GM12873 (cell line): ENCODE measurements around the gene ZCCHC17.

Experiments
- TF ChIP-seq, protein P1 (sequence below): IDR thresholded peaks from 2 replicates; pipeline ENCODE4 v1.5.1; 2012; ENCODE audit warnings: low read depth, mild to moderate bottlenecking, moderate library complexity, low read length, control low read depth; ENCODE audit not compliant: insufficient read depth; ENCODE audit errors: missing control alignments

ZCCHC17 gene

DNA sequence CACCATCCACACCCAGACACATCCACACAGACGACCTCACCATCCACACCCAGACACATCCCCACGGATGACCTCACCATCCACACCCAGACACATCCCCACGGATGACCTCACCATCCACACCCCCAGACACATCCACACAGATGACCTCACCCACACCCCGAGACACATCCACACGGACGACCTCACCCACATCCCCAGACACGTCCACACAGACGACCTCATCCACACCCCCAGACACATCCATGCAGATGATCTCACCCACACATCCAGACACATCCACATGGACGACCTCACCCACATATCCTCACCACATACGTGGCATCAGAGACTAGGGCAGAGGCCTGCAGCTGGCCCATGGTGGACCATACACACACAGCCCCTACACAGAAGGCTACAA is 90.8 kb downstream of the ZCCHC17 start:
- TF ChIP-seq, protein P1, sequence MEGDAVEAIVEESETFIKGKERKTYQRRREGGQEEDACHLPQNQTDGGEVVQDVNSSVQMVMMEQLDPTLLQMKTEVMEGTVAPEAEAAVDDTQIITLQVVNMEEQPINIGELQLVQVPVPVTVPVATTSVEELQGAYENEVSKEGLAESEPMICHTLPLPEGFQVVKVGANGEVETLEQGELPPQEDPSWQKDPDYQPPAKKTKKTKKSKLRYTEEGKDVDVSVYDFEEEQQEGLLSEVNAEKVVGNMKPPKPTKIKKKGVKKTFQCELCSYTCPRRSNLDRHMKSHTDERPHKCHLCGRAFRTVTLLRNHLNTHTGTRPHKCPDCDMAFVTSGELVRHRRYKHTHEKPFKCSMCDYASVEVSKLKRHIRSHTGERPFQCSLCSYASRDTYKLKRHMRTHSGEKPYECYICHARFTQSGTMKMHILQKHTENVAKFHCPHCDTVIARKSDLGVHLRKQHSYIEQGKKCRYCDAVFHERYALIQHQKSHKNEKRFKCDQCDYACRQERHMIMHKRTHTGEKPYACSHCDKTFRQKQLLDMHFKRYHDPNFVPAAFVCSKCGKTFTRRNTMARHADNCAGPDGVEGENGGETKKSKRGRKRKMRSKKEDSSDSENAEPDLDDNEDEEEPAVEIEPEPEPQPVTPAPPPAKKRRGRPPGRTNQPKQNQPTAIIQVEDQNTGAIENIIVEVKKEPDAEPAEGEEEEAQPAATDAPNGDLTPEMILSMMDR, result no peak

GRCh38 chr1:31389616-31390015 is 92.8 kb downstream of the ZCCHC17 start:
- TF ChIP-seq, protein P1, result no peak

DNA sequence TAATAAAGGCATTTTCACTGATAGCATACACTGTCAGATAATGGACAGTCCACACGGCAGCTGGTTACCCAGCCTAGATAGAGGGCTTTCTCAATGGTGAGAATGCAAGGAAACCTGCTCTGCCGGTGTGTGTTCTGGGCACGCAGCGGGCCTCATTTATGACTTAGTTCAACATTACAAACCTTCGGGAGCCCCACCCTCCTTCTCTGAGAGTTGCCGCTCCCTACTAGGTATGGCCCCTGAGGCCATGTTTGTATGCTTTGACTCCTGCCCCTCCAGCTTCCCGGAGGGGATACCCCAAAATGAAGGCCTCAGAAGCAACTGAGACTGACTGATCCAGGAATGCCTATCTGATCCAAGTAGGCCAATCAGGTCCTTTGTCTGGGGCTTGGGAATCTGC is 93.2 kb downstream of the ZCCHC17 start:
- TF ChIP-seq, protein P1, result no peak

- TF ChIP-seq, protein P1, result no peak
Observed at GRCh38 chr1:31393463-31393862, 96.6 kb downstream of the ZCCHC17 start.

DNA sequence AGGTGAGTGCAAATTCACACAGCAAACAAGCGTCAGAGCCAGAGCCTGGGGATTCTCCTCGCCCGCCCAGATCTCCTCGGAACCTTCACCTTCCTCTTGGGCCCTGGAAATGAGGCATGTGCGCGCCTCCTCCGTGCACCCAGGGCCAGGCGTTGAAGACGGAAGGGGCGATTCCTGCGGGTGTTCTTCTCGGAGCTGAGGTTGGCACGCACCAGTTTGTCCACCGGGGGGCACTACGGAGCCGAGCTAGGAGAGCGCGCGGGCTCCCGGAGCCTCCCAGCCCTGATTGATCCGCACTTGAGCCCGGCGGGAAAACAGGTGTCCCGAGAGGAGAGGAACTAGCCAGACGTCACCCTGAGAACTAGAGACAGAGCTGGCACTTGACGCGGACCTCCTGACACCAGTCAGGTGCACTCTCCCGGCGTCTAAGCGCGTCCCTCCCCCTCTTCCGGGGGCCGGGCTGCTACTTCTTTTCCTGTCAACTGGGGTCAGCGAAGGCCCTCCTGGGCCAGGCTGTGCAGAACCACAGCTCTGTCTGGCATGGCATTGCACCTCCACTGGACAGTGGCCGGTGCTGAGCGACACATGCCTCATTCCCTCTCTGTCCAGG is 97.9 kb downstream of the ZCCHC17 start:
- TF ChIP-seq, protein P1, result peak; percentile 87

- TF ChIP-seq, protein P1, result peak; percentile 51
Observed at GRCh38 chr1:31396633-31397351, 100.0 kb downstream of the ZCCHC17 start.

DNA sequence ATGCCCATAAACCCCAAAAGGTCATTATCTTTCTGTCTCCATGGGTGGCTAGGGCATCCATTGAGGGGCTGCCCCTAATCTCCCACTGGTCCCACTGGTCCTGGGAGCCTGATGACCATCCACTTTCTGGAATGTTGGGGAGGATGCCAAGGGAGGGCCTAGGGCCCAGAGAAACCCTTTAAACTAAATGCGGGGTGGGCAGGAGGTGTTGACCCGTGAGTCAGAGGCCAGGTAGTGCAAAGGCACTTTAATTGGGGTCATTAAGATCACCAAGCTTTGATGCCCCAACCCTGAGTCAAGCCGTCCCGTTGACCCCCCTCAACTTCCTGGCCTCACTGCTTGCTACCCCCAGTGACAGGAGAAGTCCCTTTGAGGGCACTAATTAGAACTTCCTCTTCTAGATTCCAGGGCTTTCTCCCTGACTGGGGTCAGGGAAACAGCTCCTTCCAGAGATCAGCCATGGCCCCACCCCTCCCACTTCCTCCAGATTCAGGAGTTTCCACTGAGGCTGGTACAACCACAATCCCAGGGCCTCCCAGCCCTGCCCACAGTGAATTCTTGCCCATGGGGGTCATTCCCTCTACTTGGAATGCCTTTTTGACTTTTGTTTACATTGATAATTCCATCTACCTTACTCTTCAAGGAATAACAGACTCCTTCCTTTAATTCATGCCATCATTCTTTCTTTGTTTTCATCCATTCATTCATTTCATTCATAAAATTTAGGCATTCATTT is 100.7 kb downstream of the ZCCHC17 start:
- TF ChIP-seq, protein P1, result no peak
